GM20000 (cell line): ENCODE results near the gene CCDC196.
A peak's percentile ranks its signal among the peaks of the same experiment; 100 is the strongest.

Experiments used
- DNase-seq: peaks from one replicate; pipeline ENCODE4 v3.0.0; 2012; ENCODE audit warnings: low spot score
- TF ChIP-seq, protein P1 (sequence below): IDR thresholded peaks from 2 replicates; pipeline ENCODE4 v1.5.1; 2012; ENCODE audit warnings: mild to moderate bottlenecking, control low read depth; ENCODE audit errors: extremely low read depth, missing control alignments

Gene CCDC196

GRCh38 chr14:66508547-66508845 lies 22.3 kb downstream of the CCDC196 start:
- TF ChIP-seq, protein P1, sequence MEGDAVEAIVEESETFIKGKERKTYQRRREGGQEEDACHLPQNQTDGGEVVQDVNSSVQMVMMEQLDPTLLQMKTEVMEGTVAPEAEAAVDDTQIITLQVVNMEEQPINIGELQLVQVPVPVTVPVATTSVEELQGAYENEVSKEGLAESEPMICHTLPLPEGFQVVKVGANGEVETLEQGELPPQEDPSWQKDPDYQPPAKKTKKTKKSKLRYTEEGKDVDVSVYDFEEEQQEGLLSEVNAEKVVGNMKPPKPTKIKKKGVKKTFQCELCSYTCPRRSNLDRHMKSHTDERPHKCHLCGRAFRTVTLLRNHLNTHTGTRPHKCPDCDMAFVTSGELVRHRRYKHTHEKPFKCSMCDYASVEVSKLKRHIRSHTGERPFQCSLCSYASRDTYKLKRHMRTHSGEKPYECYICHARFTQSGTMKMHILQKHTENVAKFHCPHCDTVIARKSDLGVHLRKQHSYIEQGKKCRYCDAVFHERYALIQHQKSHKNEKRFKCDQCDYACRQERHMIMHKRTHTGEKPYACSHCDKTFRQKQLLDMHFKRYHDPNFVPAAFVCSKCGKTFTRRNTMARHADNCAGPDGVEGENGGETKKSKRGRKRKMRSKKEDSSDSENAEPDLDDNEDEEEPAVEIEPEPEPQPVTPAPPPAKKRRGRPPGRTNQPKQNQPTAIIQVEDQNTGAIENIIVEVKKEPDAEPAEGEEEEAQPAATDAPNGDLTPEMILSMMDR, result no peak

DNA sequence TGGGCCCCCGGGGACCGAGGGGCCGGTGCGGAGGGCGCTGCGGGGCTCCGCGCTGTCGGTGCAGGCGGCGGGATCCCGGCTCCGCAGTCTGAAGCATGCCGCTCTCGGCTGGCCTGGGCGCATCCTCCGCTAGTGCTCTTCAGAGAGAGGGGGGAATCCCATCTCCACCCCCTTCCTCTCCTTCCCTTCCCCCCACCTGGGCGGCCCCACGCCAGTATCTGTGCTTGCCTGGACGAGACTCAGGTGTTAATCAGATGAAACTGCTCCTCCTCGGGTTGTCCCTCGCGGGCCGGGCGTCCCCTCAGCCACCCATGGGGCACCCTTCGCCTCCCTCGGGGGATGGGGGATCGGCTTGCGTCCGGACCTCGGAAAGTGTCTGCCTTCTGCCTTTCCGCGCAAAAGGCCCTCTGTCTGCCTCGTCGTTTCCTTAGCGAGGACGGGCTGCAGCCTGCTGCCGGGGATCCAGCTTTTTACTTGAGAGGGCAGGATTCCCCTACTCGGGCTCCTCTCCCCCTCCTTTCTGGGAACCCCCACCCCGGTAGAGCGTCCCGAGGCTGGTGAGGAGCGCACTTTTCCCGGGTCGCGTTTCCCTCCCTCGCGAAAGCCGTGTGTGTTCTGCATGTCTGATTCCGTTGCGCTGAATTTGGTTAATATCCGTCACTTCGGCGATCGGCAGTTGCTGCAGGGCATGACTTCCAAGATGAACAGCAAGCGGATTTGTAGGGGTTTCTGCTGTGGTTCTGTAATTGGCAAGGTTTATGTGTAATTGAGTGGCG lies 22.9 kb downstream of the CCDC196 start:
- TF ChIP-seq, protein P1, result no peak
- peak; percentile 81 for DNase-seq

More at GRCh38 chr14:66508547-66508845, 22.3 kb downstream of the CCDC196 start:
- no peak for DNase-seq

GRCh38 chr14:66509874-66510273 lies 23.7 kb downstream of the CCDC196 start:
- DNase-seq, result peak; percentile 10
- TF ChIP-seq, protein P1, result no peak

DNA sequence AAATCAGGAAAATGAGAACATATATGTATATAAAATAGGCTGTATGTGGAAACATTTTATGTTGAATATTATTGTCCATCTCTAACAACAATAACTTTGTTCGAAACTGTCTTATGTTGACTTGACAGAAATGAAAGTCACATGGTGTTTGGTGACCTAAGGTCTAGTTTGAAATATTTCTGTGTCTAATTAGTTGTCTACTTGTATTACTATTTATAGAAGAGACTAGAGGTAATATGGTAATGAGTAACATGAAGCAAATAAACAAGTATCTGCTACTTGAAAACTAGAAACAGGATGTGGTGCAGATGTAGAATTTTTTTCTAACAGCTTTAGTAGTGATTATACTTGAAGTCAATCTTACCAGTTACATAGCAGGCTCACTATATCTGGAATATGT lies 25.7 kb downstream of the CCDC196 start:
- TF ChIP-seq, protein P1, result no peak
- peak; percentile 27 for DNase-seq

DNA sequence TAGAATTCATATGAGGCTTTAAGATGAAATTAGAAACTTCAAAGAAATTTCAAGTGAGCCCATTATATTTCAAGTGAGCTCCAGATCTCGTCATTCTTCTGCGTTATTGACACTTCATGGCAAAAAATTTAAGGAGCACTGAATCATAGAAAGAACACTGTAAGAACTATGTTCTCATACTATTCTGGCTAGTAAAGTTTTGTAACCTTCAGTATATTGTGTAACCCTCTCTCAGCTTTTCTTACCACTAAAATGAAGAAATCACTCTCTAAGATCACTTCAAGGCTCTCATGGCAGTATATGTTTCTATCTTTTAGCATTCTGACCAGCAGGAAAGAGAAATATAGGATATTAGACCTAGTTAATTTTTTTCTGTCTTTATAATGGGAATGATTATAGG lies 28.0 kb downstream of the CCDC196 start:
- TF ChIP-seq, protein P1, result no peak
- DNase-seq, result no peak

- TF ChIP-seq, protein P1, result no peak
- no peak for DNase-seq
Observed at GRCh38 chr14:66530526-66530925, 44.4 kb downstream of the CCDC196 start.

DNA sequence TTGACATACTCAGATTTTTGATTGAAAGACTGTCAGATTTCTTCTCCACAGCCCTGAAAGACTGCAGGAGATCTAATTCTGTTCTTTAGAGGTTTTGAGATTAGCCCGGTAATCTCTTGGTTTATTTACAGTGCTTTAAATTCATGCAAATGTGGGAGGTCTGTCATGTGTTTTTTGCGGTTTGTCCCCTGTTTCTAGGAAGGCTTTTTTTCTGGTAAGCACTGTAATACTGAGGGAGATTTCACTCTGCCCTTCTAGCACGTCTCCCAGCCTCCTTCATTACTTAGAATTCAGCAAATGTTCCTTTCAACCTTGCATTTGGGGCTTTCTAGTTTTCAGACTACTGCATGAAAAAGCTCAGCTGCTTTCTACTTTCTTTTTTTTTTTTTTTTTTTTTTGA lies 52.9 kb downstream of the CCDC196 start:
- no peak for DNase-seq
- TF ChIP-seq, protein P1, result no peak
